ENCODE data around the gene TANC2.

Gene TANC2

DNA sequence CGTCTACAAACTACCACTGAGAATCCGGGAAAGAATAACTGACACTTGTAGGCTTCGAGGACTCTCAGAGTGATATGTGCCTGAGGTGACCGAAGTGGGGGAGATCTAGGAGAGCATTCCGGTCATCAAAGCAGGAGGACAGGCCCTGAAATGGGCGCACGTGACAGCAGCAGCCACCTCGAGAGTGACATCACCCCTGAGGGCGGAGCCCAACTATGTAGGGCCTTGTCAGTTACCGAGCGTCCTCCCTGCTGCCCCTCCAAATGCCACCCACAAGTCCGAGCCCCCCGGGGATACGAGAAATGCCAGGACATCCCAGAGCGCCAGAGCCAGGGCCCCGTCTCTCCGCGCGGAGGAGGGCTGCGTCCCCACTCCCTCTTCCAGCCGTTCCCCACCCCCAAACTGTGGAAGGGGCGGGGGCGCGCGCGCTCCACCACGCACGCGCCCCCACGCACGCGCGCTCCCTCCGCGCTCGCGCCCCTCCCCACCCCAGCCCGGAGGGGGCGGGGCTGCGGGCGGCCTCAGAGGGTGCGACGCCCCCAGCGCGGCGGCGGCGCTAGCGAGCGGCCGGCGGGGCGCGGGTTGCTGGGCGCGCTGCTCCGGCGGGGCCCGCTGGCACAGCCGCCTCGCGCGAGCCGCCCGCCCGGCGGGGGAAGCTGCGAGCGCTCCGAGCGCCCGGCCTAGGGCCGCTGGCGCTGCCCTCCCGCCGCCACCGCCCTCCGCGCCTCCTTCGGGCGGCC, at the start of gene TANC2:
TSS of gene TANC2 (plus strand) at position 550 of the 740 bp plus-strand sequence. CDS start 43,325 bp downstream, outside the sequence.
- peak within 1 kb of the TSS; percentile 49 for H3K9ac ChIP-seq (ENCODE audit: low read length)
- no peaks in the 10 kb centered on the region for H3K27me3 ChIP-seq (ENCODE audit: control insufficient read depth in 1 of 2, insufficient read depth in 2 of 2, low read length in 2 of 2)
- H3K4me1 ChIP-seq (ENCODE audit: insufficient read depth, low read length) = peaks cover 14% of the 10 kb centered on the region
- H3K4me3 ChIP-seq (ENCODE audit: low read depth in 1 of 2, low read length in 2 of 2) = peak within 1 kb of the TSS; percentile 72 to 75
- no peaks in the 10 kb centered on the region for H3K36me3 ChIP-seq (ENCODE audit: insufficient read depth, low read length)
- no peaks in the 10 kb centered on the region for H3K9me3 ChIP-seq (ENCODE audit: low read length)
- peak within 1 kb of the TSS; percentile 68 for H3K27ac ChIP-seq (ENCODE audit: low read depth, low read length)

DNA sequence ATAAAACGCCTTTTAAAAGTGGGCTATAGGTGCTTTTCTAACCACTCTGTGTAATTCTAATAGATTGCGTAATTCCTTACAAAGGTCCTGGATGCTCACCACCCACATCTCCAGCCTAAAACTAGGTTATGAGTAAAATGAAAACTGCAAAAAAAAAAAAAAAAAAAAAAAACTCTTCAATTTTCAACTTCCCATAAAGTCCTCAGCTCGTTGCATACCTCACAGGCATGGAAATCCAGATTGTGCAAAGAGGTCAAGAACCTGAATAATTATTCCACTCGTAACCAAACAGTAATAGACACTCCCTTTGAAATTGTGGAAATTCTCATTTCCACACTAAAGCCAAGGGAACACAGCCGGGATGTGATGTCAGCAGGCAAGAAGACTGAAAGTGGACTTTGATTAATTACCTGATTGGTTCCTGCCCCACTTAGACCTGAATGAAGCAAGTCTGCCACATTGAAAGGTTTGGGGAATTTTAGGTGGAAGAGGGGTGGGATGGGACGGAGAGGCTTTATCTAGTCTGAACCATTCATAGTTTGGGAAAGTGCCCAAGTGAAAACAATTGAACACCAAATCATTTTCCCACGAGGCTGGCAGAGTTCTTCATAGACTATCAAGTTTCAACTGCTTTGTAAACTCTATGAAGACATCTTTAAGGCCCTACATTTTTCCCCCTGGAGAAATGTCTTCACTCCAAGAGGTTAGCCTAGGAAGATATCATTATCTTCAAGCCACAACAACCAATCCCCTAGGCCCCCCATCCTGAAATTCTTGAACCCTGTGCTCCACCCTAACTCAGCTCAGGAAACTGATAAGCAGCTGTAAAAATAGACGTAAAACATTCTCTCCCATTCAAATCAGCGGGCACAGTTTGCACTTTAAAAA, 49.1 kb upstream of the TANC2 start:
- Histone ChIP-seq H3K4me1 (ENCODE audit: insufficient read depth, low read length) (no peaks in the 10 kb centered on the region), H3K4me3 (ENCODE audit: low read depth in 1 of 2, low read length in 2 of 2) (no peak overlapping the region), H3K9ac (ENCODE audit: low read length) (no peak overlapping the region), H3K27me3 (ENCODE audit: control insufficient read depth in 1 of 2, insufficient read depth in 2 of 2, low read length in 2 of 2) (no peaks in the 10 kb centered on the region), H3K36me3 (ENCODE audit: insufficient read depth, low read length) (no peaks in the 10 kb centered on the region), H3K27ac (ENCODE audit: low read depth, low read length) (no peak overlapping the region), H3K9me3 (ENCODE audit: low read length) (no peaks in the 10 kb centered on the region)

DNA sequence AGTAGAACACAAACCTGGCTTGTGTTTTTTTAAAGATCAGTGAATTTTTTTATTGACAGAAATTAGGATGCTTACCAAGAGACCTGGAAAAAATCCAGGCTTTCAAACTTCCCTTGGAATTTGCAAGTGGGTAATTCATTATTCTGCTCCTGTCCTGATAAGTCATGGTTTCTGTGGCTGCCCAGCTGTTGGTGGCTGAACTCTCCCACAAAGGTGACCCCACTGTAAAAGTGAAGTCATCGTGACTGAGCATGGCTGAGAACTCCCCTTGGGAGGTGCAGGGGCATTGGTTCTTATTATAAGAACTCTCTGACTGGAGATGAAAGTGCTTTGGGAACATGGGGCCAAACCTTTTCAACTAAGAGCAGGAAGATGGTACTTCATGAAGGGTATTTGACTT, 46.6 kb upstream of the TANC2 start:
- no peak overlapping the region for H3K27ac ChIP-seq (ENCODE audit: low read depth, low read length)
- no peaks in the 10 kb centered on the region for H3K36me3 ChIP-seq (ENCODE audit: insufficient read depth, low read length)
- no peak overlapping the region for H3K9ac ChIP-seq (ENCODE audit: low read length)
- H3K27me3 ChIP-seq (ENCODE audit: control insufficient read depth in 1 of 2, insufficient read depth in 2 of 2, low read length in 2 of 2) = no peaks in the 10 kb centered on the region
- H3K9me3 ChIP-seq (ENCODE audit: low read length) = no peaks in the 10 kb centered on the region
- H3K4me1 ChIP-seq (ENCODE audit: insufficient read depth, low read length) = no peaks in the 10 kb centered on the region
- H3K4me3 ChIP-seq (ENCODE audit: low read depth in 1 of 2, low read length in 2 of 2) = no peak overlapping the region

DNA sequence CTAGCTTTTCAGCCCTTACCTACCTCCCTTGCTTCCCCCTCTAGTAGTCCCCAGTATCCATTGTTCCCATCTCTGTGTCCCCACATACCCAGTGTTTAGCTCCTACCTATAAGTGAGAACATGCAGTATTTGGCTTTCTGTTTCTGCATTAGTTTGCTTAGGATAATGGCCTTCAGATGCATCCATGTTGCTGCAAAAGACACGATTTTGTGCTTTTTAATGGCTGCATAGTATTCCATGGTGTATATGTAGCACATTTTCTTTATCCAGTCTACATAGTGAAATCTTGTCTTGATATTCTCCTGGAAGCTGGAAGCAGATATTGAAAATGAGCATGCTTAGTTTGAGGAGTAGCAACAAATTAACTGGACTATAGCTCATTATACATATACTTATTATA, 45.7 kb upstream of the TANC2 start:
- Histone ChIP-seq H3K4me3 (ENCODE audit: low read depth in 1 of 2, low read length in 2 of 2) (no peak overlapping the region), H3K9ac (ENCODE audit: low read length) (no peak overlapping the region), H3K4me1 (ENCODE audit: insufficient read depth, low read length) (no peaks in the 10 kb centered on the region), H3K9me3 (ENCODE audit: low read length) (no peaks in the 10 kb centered on the region), H3K27me3 (ENCODE audit: control insufficient read depth in 1 of 2, insufficient read depth in 2 of 2, low read length in 2 of 2) (no peaks in the 10 kb centered on the region), H3K27ac (ENCODE audit: low read depth, low read length) (no peak overlapping the region), H3K36me3 (ENCODE audit: insufficient read depth, low read length) (no peaks in the 10 kb centered on the region)

DNA sequence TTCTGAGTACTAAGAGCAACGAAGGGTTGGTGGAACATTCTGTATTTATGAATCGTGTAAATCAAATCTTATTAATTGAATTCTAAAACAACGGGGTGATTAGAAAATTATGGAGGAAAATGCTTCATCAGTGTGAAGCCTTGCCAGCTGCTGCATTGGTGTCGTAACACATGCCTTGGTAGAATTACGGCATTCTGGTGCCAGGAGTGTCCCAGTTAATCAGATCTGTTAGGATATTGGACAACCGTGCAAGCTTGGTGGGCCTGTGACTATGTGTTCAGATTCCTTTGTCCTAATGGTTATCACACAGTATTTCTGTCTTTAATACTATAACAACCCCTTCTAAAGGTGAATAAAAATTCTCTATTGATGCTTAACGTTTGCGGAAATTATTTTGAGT, 44.2 kb upstream of the TANC2 start:
- no peaks in the 10 kb centered on the region for H3K9me3 ChIP-seq (ENCODE audit: low read length)
- H3K9ac ChIP-seq (ENCODE audit: low read length) = no peak overlapping the region
- H3K27me3 ChIP-seq (ENCODE audit: control insufficient read depth in 1 of 2, insufficient read depth in 2 of 2, low read length in 2 of 2) = no peaks in the 10 kb centered on the region
- H3K4me3 ChIP-seq (ENCODE audit: low read depth in 1 of 2, low read length in 2 of 2) = no peak overlapping the region
- H3K27ac ChIP-seq (ENCODE audit: low read depth, low read length) = no peak overlapping the region
- H3K4me1 ChIP-seq (ENCODE audit: insufficient read depth, low read length) = no peaks in the 10 kb centered on the region
- no peaks in the 10 kb centered on the region for H3K36me3 ChIP-seq (ENCODE audit: insufficient read depth, low read length)

DNA sequence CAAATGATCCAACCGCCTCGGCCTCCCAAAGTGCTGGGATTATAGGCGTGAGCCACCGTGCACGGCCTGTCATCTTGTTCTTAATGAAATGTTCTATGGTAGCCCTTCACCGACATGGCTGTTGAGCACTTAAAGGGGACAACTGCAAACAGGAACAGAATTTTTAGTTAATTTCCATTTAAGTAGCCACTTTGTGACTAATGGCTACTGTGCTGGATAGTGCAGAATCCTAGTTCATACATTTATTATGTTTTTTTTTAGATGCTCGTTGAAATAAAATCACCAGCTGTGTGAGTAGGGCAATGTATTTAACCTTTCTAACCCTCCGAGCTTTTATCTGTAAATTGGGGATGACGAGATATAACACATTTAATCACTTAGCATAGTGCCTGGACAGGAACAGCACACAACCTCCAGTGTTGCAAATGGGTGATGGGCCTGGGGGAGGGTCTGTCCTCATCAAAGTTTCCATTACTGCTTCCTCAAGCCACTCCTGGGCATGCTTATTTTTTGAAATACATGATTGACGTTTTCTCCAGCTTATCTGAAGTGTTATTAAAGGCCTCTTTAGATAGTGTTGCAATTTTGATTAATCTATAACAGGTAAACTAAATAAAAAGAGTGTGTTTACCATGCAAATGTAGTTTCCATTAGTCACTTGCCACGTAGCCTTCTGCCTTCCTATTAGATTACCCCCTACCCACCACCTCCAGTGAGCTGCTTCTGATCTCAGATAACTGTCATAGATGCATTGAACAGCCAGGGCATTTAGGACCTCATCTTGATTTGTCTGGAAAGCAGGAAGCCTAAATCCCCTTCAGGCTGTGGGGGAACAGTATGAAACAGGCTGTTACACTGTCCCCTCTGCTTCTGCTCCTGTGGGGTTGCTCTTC, 42.5 kb upstream of the TANC2 start:
- H3K27me3 ChIP-seq (ENCODE audit: control insufficient read depth in 1 of 2, insufficient read depth in 2 of 2, low read length in 2 of 2) = no peaks in the 10 kb centered on the region
- no peaks in the 10 kb centered on the region for H3K36me3 ChIP-seq (ENCODE audit: insufficient read depth, low read length)
- no peak overlapping the region for H3K27ac ChIP-seq (ENCODE audit: low read depth, low read length)
- H3K9me3 ChIP-seq (ENCODE audit: low read length) = no peaks in the 10 kb centered on the region
- H3K4me3 ChIP-seq (ENCODE audit: low read depth in 1 of 2, low read length in 2 of 2) = no peak overlapping the region
- H3K4me1 ChIP-seq (ENCODE audit: insufficient read depth, low read length) = no peaks in the 10 kb centered on the region
- no peak overlapping the region for H3K9ac ChIP-seq (ENCODE audit: low read length)

DNA sequence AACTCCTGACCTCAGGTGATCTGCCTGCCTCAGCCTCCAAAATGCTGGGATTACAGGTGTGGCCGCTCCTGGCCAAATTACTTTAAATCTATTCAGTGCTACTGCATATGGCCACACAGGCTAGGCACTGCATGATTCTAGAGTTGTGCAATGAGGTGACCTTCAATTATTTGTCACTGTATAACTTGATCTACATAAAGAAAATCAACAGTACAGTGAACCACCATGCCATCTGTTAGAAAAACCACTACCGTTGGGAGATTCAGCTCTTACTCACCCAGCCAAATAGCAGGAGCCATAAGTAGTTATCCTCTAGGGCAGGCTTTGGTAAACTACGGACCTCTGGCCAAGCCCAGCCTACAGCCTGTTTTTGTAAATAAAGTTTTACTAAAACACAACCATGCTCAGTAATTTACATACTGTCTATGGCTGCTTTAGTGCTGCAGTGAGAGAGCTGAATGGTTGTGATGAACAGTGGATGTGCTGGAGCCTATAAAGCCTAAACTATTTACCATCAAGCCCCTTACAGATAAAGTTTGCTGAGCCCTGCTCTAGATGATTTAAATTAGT, 40.7 kb upstream of the TANC2 start:
- no peaks in the 10 kb centered on the region for H3K4me1 ChIP-seq (ENCODE audit: insufficient read depth, low read length)
- H3K9me3 ChIP-seq (ENCODE audit: low read length) = no peaks in the 10 kb centered on the region
- no peaks in the 10 kb centered on the region for H3K27me3 ChIP-seq (ENCODE audit: control insufficient read depth in 1 of 2, insufficient read depth in 2 of 2, low read length in 2 of 2)
- no peak overlapping the region for H3K9ac ChIP-seq (ENCODE audit: low read length)
- H3K36me3 ChIP-seq (ENCODE audit: insufficient read depth, low read length) = no peaks in the 10 kb centered on the region
- no peak overlapping the region for H3K27ac ChIP-seq (ENCODE audit: low read depth, low read length)
- H3K4me3 ChIP-seq (ENCODE audit: low read depth in 1 of 2, low read length in 2 of 2) = no peak overlapping the region

DNA sequence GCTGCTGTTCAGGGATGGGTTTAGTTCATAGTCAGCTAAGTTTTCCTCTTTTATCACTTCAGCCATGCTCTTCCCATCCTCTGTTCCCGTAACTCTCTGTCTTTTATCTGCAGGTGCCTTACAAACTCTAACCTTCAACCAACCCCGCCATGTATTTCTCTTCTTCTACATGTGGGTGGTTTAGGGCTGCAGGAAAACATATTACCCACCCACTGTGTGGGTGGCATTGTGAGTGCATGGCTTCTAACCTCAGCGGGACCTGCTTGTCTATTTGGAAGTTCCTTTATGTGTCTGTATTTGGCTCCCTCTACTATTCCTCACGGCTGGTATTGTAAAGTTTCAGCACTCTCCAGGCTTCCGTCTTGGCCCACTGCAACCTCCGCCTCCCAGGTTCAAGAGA, 39.0 kb upstream of the TANC2 start:
- no peak overlapping the region for H3K27ac ChIP-seq (ENCODE audit: low read depth, low read length)
- H3K4me3 ChIP-seq (ENCODE audit: low read depth in 1 of 2, low read length in 2 of 2) = no peak overlapping the region
- H3K9ac ChIP-seq (ENCODE audit: low read length) = no peak overlapping the region
- no peaks in the 10 kb centered on the region for H3K9me3 ChIP-seq (ENCODE audit: low read length)
- no peaks in the 10 kb centered on the region for H3K36me3 ChIP-seq (ENCODE audit: insufficient read depth, low read length)
- no peaks in the 10 kb centered on the region for H3K4me1 ChIP-seq (ENCODE audit: insufficient read depth, low read length)
- no peaks in the 10 kb centered on the region for H3K27me3 ChIP-seq (ENCODE audit: control insufficient read depth in 1 of 2, insufficient read depth in 2 of 2, low read length in 2 of 2)

DNA sequence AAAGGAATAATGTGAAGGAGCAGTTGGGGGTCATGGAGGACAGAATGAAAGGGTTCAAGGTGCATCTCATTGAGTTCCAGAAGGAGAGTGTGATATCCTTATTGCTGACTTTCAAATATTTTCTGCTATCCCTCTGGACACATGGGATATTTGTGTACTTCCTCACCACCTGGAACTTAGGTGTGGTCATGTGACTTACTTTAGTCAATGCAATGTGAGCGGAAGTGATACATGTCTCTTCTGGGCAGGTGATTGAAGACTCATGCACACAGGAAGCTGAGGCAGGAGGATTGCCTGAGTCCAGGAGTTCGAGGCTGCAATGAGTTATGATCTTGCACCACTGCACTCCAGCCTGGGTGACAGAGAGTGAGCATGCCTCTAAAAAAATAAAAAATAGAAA, 36.7 kb upstream of the TANC2 start:
- H3K4me1 ChIP-seq (ENCODE audit: insufficient read depth, low read length) = no peaks in the 10 kb centered on the region
- H3K4me3 ChIP-seq (ENCODE audit: low read depth in 1 of 2, low read length in 2 of 2) = no peak overlapping the region
- no peak overlapping the region for H3K27ac ChIP-seq (ENCODE audit: low read depth, low read length)
- no peak overlapping the region for H3K9ac ChIP-seq (ENCODE audit: low read length)
- H3K36me3 ChIP-seq (ENCODE audit: insufficient read depth, low read length) = no peaks in the 10 kb centered on the region
- no peaks in the 10 kb centered on the region for H3K9me3 ChIP-seq (ENCODE audit: low read length)
- H3K27me3 ChIP-seq (ENCODE audit: control insufficient read depth in 1 of 2, insufficient read depth in 2 of 2, low read length in 2 of 2) = no peaks in the 10 kb centered on the region

DNA sequence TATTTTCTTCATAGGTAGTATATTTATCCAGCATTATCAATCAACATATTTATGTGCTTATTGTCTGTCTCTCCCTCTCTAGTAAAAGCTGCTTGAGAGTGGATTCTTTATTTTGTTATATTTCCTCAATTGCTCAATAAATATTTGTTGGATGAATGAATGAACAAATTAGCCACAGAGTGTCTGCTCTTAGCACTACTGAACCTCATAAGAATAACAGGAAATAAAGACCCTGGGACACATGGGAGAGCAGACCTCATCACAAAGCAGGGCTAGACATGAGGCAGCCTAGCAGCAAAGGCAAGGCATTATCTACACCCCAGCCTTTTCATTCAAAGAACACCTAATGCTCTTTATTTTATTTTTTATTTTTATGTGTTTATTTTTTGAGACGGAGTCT, 34.9 kb upstream of the TANC2 start:
- no peak overlapping the region for H3K9ac ChIP-seq (ENCODE audit: low read length)
- no peaks in the 10 kb centered on the region for H3K4me1 ChIP-seq (ENCODE audit: insufficient read depth, low read length)
- no peaks in the 10 kb centered on the region for H3K27me3 ChIP-seq (ENCODE audit: control insufficient read depth in 1 of 2, insufficient read depth in 2 of 2, low read length in 2 of 2)
- H3K36me3 ChIP-seq (ENCODE audit: insufficient read depth, low read length) = no peaks in the 10 kb centered on the region
- H3K27ac ChIP-seq (ENCODE audit: low read depth, low read length) = no peak overlapping the region
- H3K9me3 ChIP-seq (ENCODE audit: low read length) = no peaks in the 10 kb centered on the region
- no peak overlapping the region for H3K4me3 ChIP-seq (ENCODE audit: low read depth in 1 of 2, low read length in 2 of 2)
